HepG2 (cell line): Measurements from ENCODE around the gene MKRN1. TPM values are rescaled to one million over a fixed set of nuclear protein-coding genes. Genes with fewer than 3 reads are reported as not detected.

ENCODE experiments used
- ATAC-seq: fragments of 200-7000 bp; cut with Tn5 transposase; 3 replicates; pipeline ENCODE4 v1.9.1; 2020; ENCODE audit warnings: mild to moderate bottlenecking, moderate library complexity
- BruUV-seq: library from RNA; stranded (reverse); fragments of 400-500 nt; replicated peaks from 2 replicates; lab custom pipeline; 2021; lab: Mats Ljungman, UMichigan
- CTCF ChIA-PET: fragments of 300-600 bp; formaldehyde crosslinking; extraction: SDS; loops from one replicate; lab custom pipeline; 2021; ENCODE audit warnings: low total read pairs, inconsistent platforms, low intra/inter-chr PET ratio; lab: Yijun Ruan, JAX
- POLR2A ChIA-PET: fragments of 350-600 bp; sonication (Branson Sonifier 250); formaldehyde crosslinking; loops from one replicate; lab custom pipeline; 2020; ENCODE audit warnings: antibody characterized with exemption, inconsistent platforms; lab: Yijun Ruan, JAX
- DNase-seq: peaks from one replicate; pipeline ENCODE4 v3.0.0-alpha.2; 2015; ENCODE audit warnings: low spot score
- FAIRE-seq: peaks from 3 replicates; lab custom pipeline; 2011; peaks lifted over from hg19 to GRCh38; lab: Jason Lieb, UNC
- H2AFZ ChIP-seq: one replicate; pipeline ENCODE4 v1.6.1; 2011; ENCODE audit warnings: low read length, inconsistent platforms
- H3K27ac ChIP-seq: fragments of 300-600 bp; 3 replicates; pipeline ENCODE4 v1.8.0; 2011; ENCODE audit warnings: mixed run types, mild to moderate bottlenecking, mixed read lengths, low read length, inconsistent platforms; ENCODE audit not compliant: insufficient read depth; ENCODE audit errors: extremely low read length
- H3K27me3 ChIP-seq, 2 experiments: fragments of 200-600 bp in 1 of 2; 2 replicates in 1 of 2; 3 replicates in 1 of 2; pipeline versions ENCODE4 v1.6.0 to v1.8.0; 2011; ENCODE audit warnings: low read length in 2 of 2, mild to moderate bottlenecking in 2 of 2, moderate library complexity in 2 of 2, inconsistent platforms in 1 of 2; ENCODE audit not compliant: insufficient read depth in 2 of 2, control insufficient read depth in 1 of 2
- H3K36me3 ChIP-seq, 2 experiments: fragments of 200-600 bp in 1 of 2; replicated peaks in 1 of 2; 2 replicates in 1 of 2; 3 replicates in 1 of 2; pipeline versions ENCODE4 v1.5.1 to v1.8.0; 2011; ENCODE audit warnings: low read length in 2 of 2, inconsistent platforms in 1 of 2; ENCODE audit not compliant: insufficient read depth in 2 of 2, control insufficient read depth in 1 of 2
- H3K4me1 ChIP-seq: 2 replicates; pipeline ENCODE4 v1.5.1; 2012; ENCODE audit warnings: low read length, inconsistent platforms; ENCODE audit not compliant: insufficient read depth
- H3K4me2 ChIP-seq: 2 replicates; pipeline ENCODE4 v1.6.0; 2011; ENCODE audit warnings: low read depth, low read length, inconsistent platforms
- H3K4me3 ChIP-seq, 3 experiments: fragments of 200-600 bp in 1 of 3; sonication (generic), shearing (Covaris generic) in 1 of 3; replicated peaks in 1 of 3; 2 replicates each; pipeline ENCODE4 v1.5.1; 2011 to 2016; ENCODE audit warnings: low read length in 3 of 3, inconsistent platforms in 2 of 3, low read depth in 2 of 3, mild to moderate bottlenecking in 2 of 3, control low read depth in 1 of 3, mixed read lengths in 1 of 3; ENCODE audit not compliant: insufficient read depth in 1 of 3
- H3K79me2 ChIP-seq: one replicate; pipeline ENCODE4 v1.6.1; 2011; ENCODE audit warnings: low read length, inconsistent platforms; ENCODE audit not compliant: insufficient read depth
- H3K9ac ChIP-seq: 2 replicates; pipeline ENCODE4 v1.6.0; 2011; ENCODE audit warnings: mild to moderate bottlenecking, low read depth, low read length, inconsistent platforms; ENCODE audit not compliant: insufficient read depth
- H3K9me3 ChIP-seq: 2 replicates; pipeline ENCODE4 v1.5.1; 2012; ENCODE audit warnings: mild to moderate bottlenecking, low read length
- H4K20me1 ChIP-seq: 2 replicates; pipeline ENCODE4 v1.6.0; 2011; ENCODE audit warnings: inconsistent platforms, mild to moderate bottlenecking, low read length, moderate library complexity; ENCODE audit not compliant: insufficient read depth
- ATM ChIP-seq: fragments of 450-650 bp; IDR thresholded peaks from 2 replicates; pipeline ENCODE4 v1.7.1; 2017; ENCODE audit warnings: mild to moderate bottlenecking, borderline replicate concordance
- FIP1L1 ChIP-seq: fragments of 200-400 bp; formaldehyde crosslinking; IDR thresholded peaks from 2 replicates; pipeline ENCODE4 v1.6.1; 2018; ENCODE audit warnings: low read depth, mild to moderate bottlenecking, low read length, moderate library complexity, borderline replicate concordance; ENCODE audit not compliant: insufficient read depth
- FOXJ3 ChIP-seq: sonication (generic); formaldehyde crosslinking; IDR thresholded peaks from 2 replicates; pipeline ENCODE4 v1.4.0; 2020; ENCODE audit warnings: missing genetic modification reagents, mild to moderate bottlenecking, borderline replicate concordance
- TRIM22 ChIP-seq: fragments of 450-650 bp; IDR thresholded peaks from 2 replicates; pipeline ENCODE4 v1.6.1; 2017
- ZIK1 ChIP-seq: sonication (generic); formaldehyde crosslinking; IDR thresholded peaks from 2 replicates; pipeline ENCODE4 v1.5.0; 2020; ENCODE audit warnings: mild to moderate bottlenecking, low read depth, missing genetic modification reagents, borderline replicate concordance
- WGBS: methylation state at CpG from one replicate; pipeline ENCODE4 v1.1.6; 2017; ENCODE audit warnings: low lambda C conversion rate; 5-methylcytosine and 5-hydroxymethylcytosine counted together
- in situ Hi-C: cut with HindIII; loops from 2 replicates; pipeline ENCODE4 v1.10.0; 2017; ENCODE audit warnings: low pct_unique_long_range_greater_than_20kb; ENCODE audit not compliant: extremely low pct_ligation_motif_present
- intact Hi-C: fragments of 100-400 bp; cut with micrococcal nuclease; formaldehyde crosslinking; loops from one replicate; pipeline ENCODE4 v1.10.0; 2022; ENCODE audit not compliant: unreplicated experiment
- polyA plus RNA-seq, 8 experiments: library from polyadenylated mRNA; depleted of rRNA in 3 of 8; stranded (reverse) in 7 of 8; unstranded in 1 of 8; fragments of >200 nt; fragmentation: Illumina TruSeq in 4 of 8; extraction: Trizol in 4 of 8; gene quantifications; 2 replicates each; pipeline versions ENCODE4 v1.2.1 to v1.2.3, GENCODE V29; 2011 to 2016; ENCODE audit warnings: low read depth in 4 of 8, missing spikeins in 1 of 8, mixed read lengths in 1 of 8; ENCODE audit not compliant: insufficient read depth in 1 of 8
- total RNA-seq, 5 experiments: library from RNA; depleted of rRNA; stranded (reverse); fragments of >200 nt; fragmentation: Illumina TruSeq; extraction: Trizol; gene quantifications; 2 replicates each; pipeline ENCODE4 v1.2.3, GENCODE V29; 2016; ENCODE audit warnings: low read depth in 1 of 5

The MKRN1 gene
- total and polyA plus RNA-seq, 2 of the 13 experiments (the other 11 are each of a cell fraction or from before 2014, with no cell fraction given) = 28.5 to 32.8 TPM

- Histone ChIP-seq H3K9me3 (no peaks in the 10 kb centered on the region), H3K27me3 (no peaks in the 10 kb centered on the region), H2AFZ (no peak overlapping the region), H3K4me3 (0 out of 6 replicates have a peak overlapping the region, but pooled peaks of 1 of the 3 experiments have one; percentile 95), H3K79me2 (peaks cover 62% of the 10 kb centered on the region), H3K4me2 (peak overlapping the region; percentile 87), H3K36me3 (peaks cover 0 to under 1% of the 10 kb centered on the region in 2 experiments; a peak in 1 of 5 replicates), H3K9ac (no peak overlapping the region), H3K27ac (no peak overlapping the region), H4K20me1 (peaks cover 33% of the 10 kb centered on the region), H3K4me1 (peaks cover 28% of the 10 kb centered on the region)
- ChIA-PET POLR2A (interaction anchor here (0.6 kb wide), 1 partner anchor 170 kb away, joined by 3 read pairs; no protein-coding TSS in a partner anchor), CTCF (interaction anchor here (1.9 kb wide), 1 partner anchor 16 kb away, joined by 22 read pairs; no protein-coding TSS in a partner anchor)
- BruUV-seq = no TSS peak
- TF ChIP-seq TRIM22 = no peak
- no peak for TF ChIP-seq FOXJ3 (CRISPR knock-in tag)
- TF ChIP-seq FIP1L1 = no peak
- TF ChIP-seq ATM = no peak
- TF ChIP-seq ZIK1 (CRISPR knock-in tag) = no peak
- 87% methylated on average over 11 of the region's 11 CpGs for WGBS
- intact Hi-C loops = no loop called here
- in situ Hi-C loops = no loop called here
- ATAC-seq = no peak
- no peak for FAIRE-seq
- no peak for DNase-seq
These were observed 2.5 kb downstream of the MKRN1 start for GRCh38 chr7:140476698-140477261.
